GM19455 (cell line): ENCODE results near the gene LRSAM1.

ENCODE experiments used
- ATAC-seq: cut with Tn5 transposase; IDR thresholded peaks from one replicate; pipeline ENCODE4 v1.9.1; 2021; ENCODE audit not compliant: unreplicated experiment

LRSAM1 gene

DNA sequence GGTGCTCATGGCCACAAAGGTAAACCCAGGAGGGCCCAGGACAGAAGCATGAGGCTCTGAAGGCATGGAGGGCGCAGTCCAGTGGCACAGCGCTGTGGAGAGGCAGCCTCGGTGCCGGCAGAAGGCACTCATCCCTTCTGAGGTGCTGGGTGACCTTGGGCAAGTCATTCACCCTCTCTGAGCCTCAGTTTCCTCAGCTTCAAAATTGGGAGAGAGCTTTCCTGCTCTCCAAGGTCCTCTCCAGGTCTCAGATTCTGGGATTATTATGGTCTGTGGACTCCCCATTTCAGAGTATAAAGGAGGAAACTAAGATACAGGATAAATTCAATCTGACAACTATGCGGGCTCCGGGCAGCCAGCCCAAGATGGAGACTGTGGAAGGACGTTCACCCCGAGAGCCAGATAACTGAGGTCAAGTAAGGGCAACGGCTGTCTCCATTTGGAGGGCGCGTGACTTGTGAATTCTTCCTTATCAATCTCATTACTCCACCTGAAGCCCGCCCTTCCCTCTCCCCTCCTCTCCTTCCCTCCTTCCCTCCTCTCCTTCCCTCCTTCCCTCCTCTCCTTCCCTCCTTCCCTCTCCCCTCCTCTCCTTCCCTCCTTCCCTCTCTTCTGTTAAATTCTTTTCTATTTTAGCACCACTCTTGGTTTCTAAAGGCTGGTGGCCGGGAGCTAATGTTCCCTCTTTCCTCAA, 58.1 kb downstream of the LRSAM1 start:
- no peak for ATAC-seq

DNA sequence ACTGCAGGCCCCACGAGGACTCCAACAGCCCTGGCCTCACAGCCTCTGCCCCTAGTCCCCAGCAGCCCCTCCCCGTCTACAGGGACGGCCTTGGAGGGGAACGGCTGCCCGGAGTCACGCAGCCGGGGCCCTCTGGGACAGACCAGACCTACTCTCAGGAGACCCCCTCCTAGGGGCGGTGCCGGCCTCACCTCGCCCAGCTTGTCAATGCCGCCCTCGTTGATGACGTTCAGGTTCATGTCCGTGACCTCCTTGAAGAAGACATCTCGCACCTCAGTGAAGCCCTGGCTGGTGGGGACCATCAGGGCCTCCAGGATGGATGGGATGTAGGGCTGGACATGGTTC, 58.6 kb downstream of the LRSAM1 start:
- no peak for ATAC-seq

DNA sequence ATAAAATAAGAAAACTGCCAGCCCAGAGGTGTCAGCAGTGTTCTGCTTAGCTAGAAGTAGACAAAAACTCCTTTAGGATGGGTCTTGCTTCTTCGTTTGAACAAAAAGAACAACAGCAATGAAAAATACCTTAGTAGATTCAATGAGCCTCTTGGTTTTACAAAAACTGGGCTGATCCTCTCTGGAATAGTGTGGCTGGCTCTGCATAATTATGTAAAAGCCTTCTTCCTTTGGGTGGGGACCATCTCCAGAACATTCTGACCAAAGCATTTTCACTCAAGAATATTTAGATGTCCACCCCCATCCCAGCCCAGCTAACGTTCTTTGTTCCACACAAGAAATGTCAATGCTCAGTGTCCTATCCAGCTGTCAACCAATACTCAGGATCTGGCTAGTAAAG, 63.2 kb downstream of the LRSAM1 start:
- no peak for ATAC-seq

GRCh38 chr9:127516835-127517607, 65.7 kb downstream of the LRSAM1 start:
- ATAC-seq, result no peak

GRCh38 chr9:127517620-127518019, 66.3 kb downstream of the LRSAM1 start:
- ATAC-seq, result no peak

DNA sequence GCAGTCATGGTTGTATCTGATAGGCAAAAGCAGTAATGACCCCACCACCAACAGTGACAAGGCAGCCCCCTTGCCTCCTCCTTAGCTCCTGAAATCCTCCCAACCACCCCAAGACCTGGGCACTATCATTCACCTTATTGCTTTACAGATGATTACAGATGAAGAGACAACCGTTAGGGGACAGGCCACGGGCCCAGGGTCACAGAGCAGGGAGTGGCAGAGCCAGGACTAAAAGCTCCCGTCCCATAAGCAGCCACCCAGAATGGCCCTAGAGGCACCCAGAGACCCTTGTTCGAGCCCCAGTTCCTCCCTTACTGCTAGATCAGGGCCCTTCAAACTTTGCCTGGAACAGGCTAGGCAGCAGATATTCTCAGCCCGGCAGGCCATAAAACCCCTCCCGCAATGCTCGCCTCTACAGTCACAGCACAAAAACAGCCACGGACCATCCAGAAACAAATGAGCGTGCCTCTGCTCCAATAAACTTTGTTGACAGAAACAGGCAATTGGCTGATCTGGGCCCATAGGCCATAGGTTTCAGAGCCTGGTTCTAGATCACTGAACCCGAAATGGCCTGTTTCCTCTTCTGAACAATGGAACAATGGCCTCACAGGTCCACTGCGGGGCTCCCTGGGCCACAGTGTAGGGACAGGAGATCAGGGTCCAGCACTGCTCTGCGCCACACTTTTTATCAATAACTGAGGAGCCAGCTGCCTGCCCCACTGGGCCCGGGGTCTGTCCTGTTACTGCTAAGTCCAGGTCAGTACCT, 67.0 kb downstream of the LRSAM1 start:
- no peak for ATAC-seq

DNA sequence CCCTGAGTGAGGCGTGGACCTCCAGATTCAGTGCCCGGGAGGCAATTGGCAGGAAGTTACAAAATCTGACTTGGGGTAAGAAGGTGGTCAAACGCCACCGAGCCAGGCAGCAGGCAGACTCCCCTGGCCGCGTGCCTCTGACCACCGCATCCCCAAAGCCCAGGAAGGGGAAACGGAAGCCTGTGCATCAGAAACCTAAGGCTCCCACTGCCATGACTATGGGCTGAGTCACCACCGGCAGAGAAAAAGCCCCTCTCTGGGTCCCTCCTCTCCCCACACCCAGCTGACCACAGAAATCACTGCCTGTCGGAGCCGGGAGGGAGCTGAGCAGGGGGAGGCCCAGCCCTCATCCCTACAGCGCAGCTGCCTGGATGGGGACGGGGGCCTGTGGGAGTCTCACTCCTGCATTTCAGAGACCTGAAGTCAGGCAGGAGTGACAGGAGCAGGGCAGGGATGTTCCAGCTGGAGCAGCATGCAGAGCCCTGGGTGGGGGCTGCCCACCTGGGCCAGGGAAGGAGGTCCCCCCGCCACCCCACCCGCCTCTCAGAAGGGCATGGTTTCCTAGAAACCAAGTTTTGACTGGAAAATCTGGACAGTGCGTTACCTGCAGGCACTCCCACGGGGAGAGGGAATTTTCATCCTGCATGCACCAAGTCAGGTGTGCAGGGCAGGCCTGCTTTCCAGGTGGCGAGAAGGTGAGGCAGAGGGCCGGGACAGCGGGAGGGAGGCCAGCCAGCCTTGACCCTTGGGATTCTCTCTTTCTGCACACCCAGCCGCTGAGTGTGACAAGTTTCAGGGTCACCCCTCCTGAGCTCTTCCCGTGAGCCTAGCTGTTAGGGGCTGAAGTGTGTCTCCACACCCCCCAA, 68.2 kb downstream of the LRSAM1 start:
- no peak for ATAC-seq

GRCh38 chr9:127520941-127521918, 69.9 kb downstream of the LRSAM1 start:
- ATAC-seq, result no peak

DNA sequence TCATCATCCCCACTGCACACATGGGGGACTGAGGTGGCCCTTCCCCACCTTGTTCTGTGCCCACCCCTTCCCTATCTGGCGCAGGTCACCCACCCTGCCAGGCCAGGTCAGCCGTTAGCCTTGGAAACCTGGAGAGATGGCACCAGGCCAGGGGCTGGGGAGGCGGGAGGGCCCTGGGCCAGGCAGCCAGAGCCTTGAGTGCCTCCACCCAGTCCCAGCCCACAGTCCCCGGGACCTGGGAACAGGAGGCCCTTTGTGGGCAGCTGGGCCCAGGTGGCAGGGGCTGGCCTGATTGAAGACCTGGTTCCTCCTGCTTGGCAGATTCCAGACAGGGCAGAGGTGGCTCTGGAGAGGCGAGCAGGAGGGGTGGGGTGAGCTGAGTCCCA, 70.6 kb downstream of the LRSAM1 start:
- ATAC-seq, result no peak

DNA sequence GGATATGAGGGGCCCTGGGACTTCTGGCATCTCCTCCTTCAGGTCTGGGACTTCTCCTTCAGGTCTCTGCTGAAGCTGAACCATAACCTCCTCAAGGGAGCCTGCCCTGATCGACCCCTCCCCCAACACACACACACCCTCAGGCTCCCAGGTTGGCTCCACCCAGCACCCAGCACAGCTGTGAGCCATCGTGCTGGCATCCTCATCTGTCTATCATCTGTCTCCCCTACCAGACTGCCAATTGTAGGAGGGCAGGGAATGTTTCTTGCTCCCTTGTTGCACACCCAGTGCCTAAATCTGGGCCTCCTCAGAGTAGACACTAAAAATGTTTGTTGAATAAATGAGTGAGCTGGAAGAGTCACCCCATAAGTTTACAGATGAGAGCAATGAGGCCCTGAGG, 71.4 kb downstream of the LRSAM1 start:
- no peak for ATAC-seq

DNA sequence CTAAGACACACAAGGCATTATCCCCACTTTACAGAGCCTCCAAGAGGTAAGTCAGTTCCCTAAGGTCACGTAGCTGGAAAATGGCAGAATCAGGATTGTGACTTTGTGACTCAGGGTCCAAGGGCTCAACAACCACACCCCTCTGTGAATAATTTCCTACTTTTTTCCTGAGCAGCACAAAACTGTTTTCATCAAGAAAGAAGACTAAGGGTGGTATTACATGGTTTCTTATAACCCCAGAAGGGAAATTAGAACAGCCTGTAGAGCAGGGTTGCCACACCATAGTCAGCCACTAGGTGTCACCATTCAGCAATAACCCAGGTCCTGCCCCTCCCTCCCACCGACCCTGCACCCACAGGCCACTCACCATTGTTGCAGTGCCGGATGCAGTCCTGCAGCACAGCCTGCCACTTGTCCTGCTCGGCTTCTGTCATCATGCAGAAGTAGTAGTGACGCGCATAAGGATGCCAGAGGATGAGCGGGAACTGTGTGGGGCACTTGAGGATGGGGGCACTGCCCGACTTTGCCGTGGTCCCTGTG, 72.1 kb downstream of the LRSAM1 start:
- ATAC-seq, result no peak

- ATAC-seq, result no peak
These were observed 73.1 kb downstream of the LRSAM1 start for GRCh38 chr9:127524373-127524772.

- no peak for ATAC-seq
These were observed 74.3 kb downstream of the LRSAM1 start for GRCh38 chr9:127525401-127526188.

DNA sequence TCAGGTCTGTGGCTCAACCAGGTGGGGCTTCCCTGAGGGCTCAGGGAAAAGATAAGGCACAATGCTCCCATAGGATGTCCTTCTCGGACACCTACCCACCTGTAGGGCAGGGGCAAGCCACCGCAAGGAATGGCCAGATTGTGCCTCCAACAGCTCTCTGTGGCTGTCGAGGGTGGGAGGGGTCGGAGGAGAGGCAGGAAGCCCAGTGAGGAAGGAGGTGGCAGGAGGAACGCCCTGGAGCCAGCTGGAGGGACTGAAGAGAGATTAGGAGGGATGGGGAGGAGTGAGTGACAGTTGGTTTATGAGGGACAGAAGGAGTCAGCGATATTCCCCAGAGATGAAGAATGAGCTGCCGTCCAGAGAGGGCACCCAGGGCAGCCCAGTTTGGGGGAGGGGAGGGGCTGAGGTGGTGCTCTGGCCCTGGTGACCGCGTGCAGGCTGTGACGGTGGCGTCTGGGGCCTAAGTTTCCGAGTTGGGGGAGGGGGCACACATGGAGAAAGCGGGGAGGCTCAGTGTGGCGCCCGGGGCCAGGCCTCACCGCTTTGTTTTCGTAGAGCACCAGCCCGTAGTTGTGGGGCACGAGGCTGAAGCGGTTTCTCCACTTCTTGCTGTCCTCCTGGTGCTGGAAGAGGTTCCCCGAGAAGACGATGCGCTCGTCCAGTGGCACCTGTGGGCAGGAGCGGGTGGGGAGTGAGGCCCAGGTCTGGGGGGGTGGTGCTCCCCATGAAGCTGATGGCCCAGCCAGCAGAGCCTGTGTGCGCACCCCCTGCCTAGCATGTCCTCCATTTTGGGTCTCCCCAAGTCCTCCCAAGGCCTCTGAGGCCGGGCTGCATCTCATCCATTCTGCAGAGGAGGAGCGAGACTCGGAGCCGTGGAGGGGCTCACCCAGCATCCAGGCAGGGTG, 75.6 kb downstream of the LRSAM1 start:
- ATAC-seq, result no peak

DNA sequence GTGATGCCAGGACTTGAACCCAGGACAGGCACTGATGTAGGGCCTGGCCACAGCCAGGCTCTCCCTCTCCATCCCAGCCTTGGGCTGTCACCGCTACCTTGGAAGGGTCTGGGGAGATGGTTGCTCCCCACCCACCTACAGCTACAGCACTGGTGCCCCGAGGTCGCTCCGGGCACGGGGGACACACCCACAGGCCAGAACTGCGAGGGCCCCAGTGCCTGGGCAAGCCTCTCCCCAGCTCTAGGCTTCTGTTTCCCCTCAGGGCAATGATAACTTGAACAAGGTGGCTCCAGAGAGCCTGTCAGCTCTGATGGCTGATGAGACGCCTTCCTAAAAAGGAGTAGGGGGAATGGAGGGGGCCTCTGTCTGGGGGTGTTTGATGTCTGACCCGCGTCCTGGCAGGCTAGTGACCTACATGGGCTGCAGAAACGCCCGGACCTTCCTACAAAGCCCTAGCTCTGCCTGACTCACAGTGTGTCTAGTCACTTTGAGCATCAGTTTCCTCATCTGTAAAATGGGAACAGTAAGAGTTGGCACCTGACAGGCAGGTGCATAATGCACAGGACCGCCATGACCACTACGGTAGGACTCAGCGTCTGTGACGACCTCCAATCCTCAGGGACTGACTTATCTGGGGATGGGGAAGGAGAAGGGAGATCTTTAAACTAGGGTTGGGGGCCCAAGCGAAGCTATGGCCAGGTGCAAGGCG, 76.4 kb downstream of the LRSAM1 start:
- ATAC-seq, result no peak

DNA sequence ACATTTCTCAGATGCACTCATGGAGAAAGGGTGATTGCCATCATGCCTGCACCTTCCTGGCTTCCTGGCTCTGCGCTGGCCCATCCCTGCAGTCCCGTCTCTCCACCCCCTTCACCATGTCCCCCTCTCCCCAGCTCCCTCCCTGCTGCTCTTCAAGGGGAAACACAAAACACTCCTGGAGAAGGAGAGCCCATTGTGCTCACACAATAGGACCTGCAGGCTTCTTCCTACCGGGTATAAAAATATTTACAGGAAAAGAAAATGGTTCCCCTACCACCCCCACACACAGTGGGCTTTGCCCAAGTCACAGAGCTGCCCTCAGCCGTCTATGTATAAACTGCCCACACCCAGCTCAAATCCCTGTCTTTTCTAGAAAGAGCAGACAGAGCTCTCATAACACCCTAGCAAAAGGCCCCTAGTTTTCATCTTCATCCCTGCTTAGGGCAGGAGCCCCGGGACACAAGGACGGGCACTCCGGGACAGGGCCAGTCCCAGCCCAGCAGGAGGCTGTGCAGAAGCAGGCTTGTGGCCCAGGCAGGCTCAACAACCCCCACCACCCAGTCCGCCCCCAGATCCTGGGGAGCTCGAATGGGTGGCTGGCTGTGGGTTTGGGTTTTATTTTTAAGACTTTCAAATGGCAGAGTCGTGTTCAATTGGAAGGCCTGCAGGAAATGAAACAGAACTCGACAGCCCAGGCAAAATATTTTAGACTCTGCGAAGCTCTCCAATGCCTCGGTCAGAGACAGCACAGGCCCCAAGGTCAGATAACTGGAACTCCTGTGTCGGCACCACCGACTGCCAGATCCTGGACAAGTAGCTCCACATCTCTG, 77.3 kb downstream of the LRSAM1 start:
- no peak for ATAC-seq
